ENCODE results near the gene FAH.

FAH gene

GRCh38 chr15:80185152-80185551 is 32.4 kb downstream of the FAH start:
- in situ Hi-C loops (cut with HindIII; ENCODE audit: low pct_ligation_motif_present, low pct_unique_long_range_greater_than_20kb, low sequenced_read_pairs), result no loop called here
- no peak for DNase-seq

GRCh38 chr15:80186066-80186465 is 33.3 kb downstream of the FAH start:
- in situ Hi-C loops (cut with HindIII; ENCODE audit: low pct_ligation_motif_present, low pct_unique_long_range_greater_than_20kb, low sequenced_read_pairs), result no loop called here
- no peak for DNase-seq

GRCh38 chr15:80186597-80186996 is 33.8 kb downstream of the FAH start:
- DNase-seq, result no peak
- in situ Hi-C loops (cut with HindIII; ENCODE audit: low pct_ligation_motif_present, low pct_unique_long_range_greater_than_20kb, low sequenced_read_pairs), result no loop called here

GRCh38 chr15:80188251-80188650 is 35.5 kb downstream of the FAH start:
- in situ Hi-C loops (cut with HindIII; ENCODE audit: low pct_ligation_motif_present, low pct_unique_long_range_greater_than_20kb, low sequenced_read_pairs), result no loop called here
- no peak for DNase-seq

- in situ Hi-C loops (cut with HindIII; ENCODE audit: low pct_ligation_motif_present, low pct_unique_long_range_greater_than_20kb, low sequenced_read_pairs), result no loop called here
- DNase-seq, result no peak
Measured at GRCh38 chr15:80191198-80191597, 38.4 kb downstream of the FAH start.

- no peak for DNase-seq
- in situ Hi-C loops (cut with HindIII; ENCODE audit: low pct_ligation_motif_present, low pct_unique_long_range_greater_than_20kb, low sequenced_read_pairs), result no loop called here
Measured at GRCh38 chr15:80191897-80192595, 39.2 kb downstream of the FAH start.

- in situ Hi-C loops (cut with HindIII; ENCODE audit: low pct_ligation_motif_present, low pct_unique_long_range_greater_than_20kb, low sequenced_read_pairs), result no loop called here
- DNase-seq, result no peak
Measured at GRCh38 chr15:80194186-80194585, 41.4 kb downstream of the FAH start.

- in situ Hi-C loops (cut with HindIII; ENCODE audit: low pct_ligation_motif_present, low pct_unique_long_range_greater_than_20kb, low sequenced_read_pairs), result no loop called here
- DNase-seq, result no peak
Measured at GRCh38 chr15:80194914-80195313, 42.1 kb downstream of the FAH start.

- in situ Hi-C loops (cut with HindIII; ENCODE audit: low pct_ligation_motif_present, low pct_unique_long_range_greater_than_20kb, low sequenced_read_pairs), result no loop called here
- no peak for DNase-seq
Measured at GRCh38 chr15:80199366-80199765, 46.6 kb downstream of the FAH start.

GRCh38 chr15:80199869-80200268 is 47.1 kb downstream of the FAH start:
- DNase-seq, result no peak
- in situ Hi-C loops (cut with HindIII; ENCODE audit: low pct_ligation_motif_present, low pct_unique_long_range_greater_than_20kb, low sequenced_read_pairs), result no loop called here

GRCh38 chr15:80201256-80202015 is 48.6 kb downstream of the FAH start:
- no peak for DNase-seq
- in situ Hi-C loops (cut with HindIII; ENCODE audit: low pct_ligation_motif_present, low pct_unique_long_range_greater_than_20kb, low sequenced_read_pairs), result no loop called here

GRCh38 chr15:80202016-80202315 is 49.2 kb downstream of the FAH start:
- in situ Hi-C loops (cut with HindIII; ENCODE audit: low pct_ligation_motif_present, low pct_unique_long_range_greater_than_20kb, low sequenced_read_pairs), result no loop called here
- DNase-seq, result no peak

- DNase-seq, result no peak
Measured at GRCh38 chr15:80202641-80203360, 50.0 kb downstream of the FAH start.

GRCh38 chr15:80203361-80203885 is 50.6 kb downstream of the FAH start:
- no peak for DNase-seq
- in situ Hi-C loops (cut with HindIII; ENCODE audit: low pct_ligation_motif_present, low pct_unique_long_range_greater_than_20kb, low sequenced_read_pairs), result no loop called here

More at GRCh38 chr15:80202641-80203360, 50.0 kb downstream of the FAH start:
- in situ Hi-C loops (cut with HindIII; ENCODE audit: low pct_ligation_motif_present, low pct_unique_long_range_greater_than_20kb, low sequenced_read_pairs), result no loop called here

GRCh38 chr15:80204231-80204630 is 51.4 kb downstream of the FAH start:
- in situ Hi-C loops (cut with HindIII; ENCODE audit: low pct_ligation_motif_present, low pct_unique_long_range_greater_than_20kb, low sequenced_read_pairs), result no loop called here

GRCh38 chr15:80207887-80208286 is 55.1 kb downstream of the FAH start:
- DNase-seq, result no peak
- in situ Hi-C loops (cut with HindIII; ENCODE audit: low pct_ligation_motif_present, low pct_unique_long_range_greater_than_20kb, low sequenced_read_pairs), result no loop called here

More at GRCh38 chr15:80204231-80204630, 51.4 kb downstream of the FAH start:
- DNase-seq, result no peak

GRCh38 chr15:80208758-80209734 is 56.2 kb downstream of the FAH start:
- in situ Hi-C loops (cut with HindIII; ENCODE audit: low pct_ligation_motif_present, low pct_unique_long_range_greater_than_20kb, low sequenced_read_pairs), result no loop called here
- no peak for DNase-seq

Measured in ACHN (cell line).